HS-27A (cell line): Measurements from ENCODE around the gene RAP1A.

Source experiments
- DNase-seq: peaks from one replicate; pipeline ENCODE4 v3.0.0-alpha.2; 2012; ENCODE audit warnings: low read depth, missing footprints

Gene RAP1A

GRCh38 chr1:111619635-111620440 lies at the start of gene RAP1A:
Gene RAP1A, plus strand, starts transcription at chr1:111619789. Its CDS starts 71,572 bp downstream, at chr1:111691361.
- peak; percentile 75 for DNase-seq

- DNase-seq: no peak
Observed at GRCh38 chr1:111569913-111570312, 49.7 kb upstream of the RAP1A start.

GRCh38 chr1:111570781-111571181 lies 48.8 kb upstream of the RAP1A start:
- no peak for DNase-seq

GRCh38 chr1:111571239-111571638 lies 48.4 kb upstream of the RAP1A start:
- no peak for DNase-seq

GRCh38 chr1:111571987-111572386 lies 47.6 kb upstream of the RAP1A start:
- DNase-seq: no peak

GRCh38 chr1:111576547-111576946 lies 43.0 kb upstream of the RAP1A start:
- DNase-seq: no peak

- no peak for DNase-seq
Observed at GRCh38 chr1:111577814-111578213, 41.8 kb upstream of the RAP1A start.

GRCh38 chr1:111581166-111581565 lies 38.4 kb upstream of the RAP1A start:
- no peak for DNase-seq

- DNase-seq: no peak
Observed at GRCh38 chr1:111582016-111582415, 37.6 kb upstream of the RAP1A start.

GRCh38 chr1:111582644-111583618 lies 36.7 kb upstream of the RAP1A start:
- DNase-seq: no peak

GRCh38 chr1:111585447-111586086 lies 34.0 kb upstream of the RAP1A start:
- DNase-seq: no peak

- no peak for DNase-seq
Observed at GRCh38 chr1:111586112-111586511, 33.5 kb upstream of the RAP1A start.

- no peak for DNase-seq
Observed at GRCh38 chr1:111587509-111588174, 31.9 kb upstream of the RAP1A start.

- no peak for DNase-seq
Observed at GRCh38 chr1:111591937-111592336, 27.7 kb upstream of the RAP1A start.

GRCh38 chr1:111592389-111593361 lies 26.9 kb upstream of the RAP1A start:
- DNase-seq: peak; percentile 52

- DNase-seq: no peak
Observed at GRCh38 chr1:111593403-111594305, 25.9 kb upstream of the RAP1A start.

GRCh38 chr1:111594306-111594693 lies 25.3 kb upstream of the RAP1A start:
- no peak for DNase-seq

GRCh38 chr1:111595807-111596206 lies 23.8 kb upstream of the RAP1A start:
- DNase-seq: no peak

- DNase-seq: no peak
Observed at GRCh38 chr1:111596499-111596898, 23.1 kb upstream of the RAP1A start.

- no peak for DNase-seq
Observed at GRCh38 chr1:111597426-111597825, 22.2 kb upstream of the RAP1A start.
